ENCODE results near the gene ORAI3. TPM values are rescaled to one million over a fixed set of nuclear protein-coding genes. Genes with fewer than 3 reads are reported as not detected.

ORAI3 gene
- 10 to 100 TPM; 29.3 to 35.4 TPM for total RNA-seq

DNA sequence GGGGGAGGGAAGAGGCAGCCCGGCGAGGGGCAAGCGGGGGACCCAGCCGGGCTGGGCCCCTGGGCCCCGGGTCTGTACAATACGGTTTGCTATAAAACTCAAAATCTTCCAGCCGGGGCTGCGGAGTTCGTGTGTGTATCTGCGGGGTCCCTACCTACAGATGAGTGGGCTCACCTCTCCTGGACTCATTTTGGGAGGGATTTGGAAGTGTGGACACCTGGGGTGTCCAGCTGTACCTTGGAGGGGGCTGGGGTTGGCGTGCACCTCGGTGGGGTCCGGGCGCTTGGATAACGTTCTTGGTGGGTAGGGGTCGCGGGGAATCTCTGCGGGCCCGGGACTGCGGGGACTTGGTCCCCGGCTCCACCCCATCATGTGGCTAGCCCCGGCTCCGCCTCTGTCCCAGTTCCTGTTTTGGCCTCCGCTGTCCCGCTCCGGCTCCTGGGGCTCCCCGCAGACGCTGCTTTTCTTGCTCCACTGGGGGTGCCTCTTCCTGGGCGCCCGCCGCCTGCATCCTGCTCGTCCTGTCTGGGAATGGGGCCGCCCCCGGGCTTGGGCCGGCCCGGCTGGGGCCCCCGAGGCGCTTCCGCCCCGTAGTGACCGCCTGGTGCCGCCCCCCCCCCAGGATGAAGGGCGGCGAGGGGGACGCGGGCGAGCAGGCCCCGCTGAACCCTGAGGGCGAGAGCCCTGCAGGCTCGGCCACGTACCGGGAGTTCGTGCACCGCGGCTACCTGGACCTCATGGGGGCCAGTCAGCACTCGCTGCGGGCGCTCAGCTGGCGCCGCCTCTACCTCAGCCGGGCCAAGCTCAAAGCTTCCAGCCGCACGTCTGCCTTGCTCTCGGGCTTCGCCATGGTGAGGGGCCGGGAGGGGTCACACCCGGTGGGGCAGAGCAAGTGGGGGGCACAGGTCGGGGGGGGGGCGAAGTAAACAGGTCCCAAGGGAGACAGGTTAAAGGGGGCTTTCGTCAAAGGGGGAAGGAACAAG is at the start of gene ORAI3:
Gene ORAI3 (plus strand): TSS at position 402 of the 983 bp plus-strand sequence. CDS start 222 bp downstream, at position 624.

DNA sequence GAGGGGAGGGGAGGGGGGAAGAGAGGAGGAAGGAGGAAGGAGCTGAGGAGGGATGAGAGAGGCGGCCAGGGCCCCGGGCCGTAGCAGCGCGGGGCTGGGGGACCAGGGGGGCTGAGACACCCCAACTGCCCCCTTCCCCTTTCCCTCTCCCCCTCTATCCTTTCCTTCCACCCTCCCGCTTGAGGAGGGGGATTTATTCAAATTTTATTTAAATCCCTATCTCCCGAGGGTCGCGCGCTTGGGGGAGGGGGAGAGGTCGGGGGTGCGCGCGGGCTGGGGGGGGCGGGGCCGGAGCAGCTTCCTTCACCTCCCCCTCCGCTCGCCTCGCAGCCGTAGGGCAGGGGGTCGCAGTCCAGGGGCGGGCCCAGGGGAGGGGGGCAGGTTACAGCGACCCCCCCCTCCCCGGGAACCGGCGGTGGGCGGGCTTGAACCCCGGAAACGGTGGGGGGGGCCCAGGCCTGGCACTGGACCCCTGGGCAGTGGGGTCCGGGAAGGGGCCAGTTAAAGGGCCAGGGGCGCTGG is 25.3 kb upstream of the ORAI3 start, which contains the start of gene FBXL19:
Gene FBXL19 (plus strand): TSS at position 19 of the 522 bp plus-strand sequence. CDS start 2,183 bp downstream, outside the sequence.

DNA sequence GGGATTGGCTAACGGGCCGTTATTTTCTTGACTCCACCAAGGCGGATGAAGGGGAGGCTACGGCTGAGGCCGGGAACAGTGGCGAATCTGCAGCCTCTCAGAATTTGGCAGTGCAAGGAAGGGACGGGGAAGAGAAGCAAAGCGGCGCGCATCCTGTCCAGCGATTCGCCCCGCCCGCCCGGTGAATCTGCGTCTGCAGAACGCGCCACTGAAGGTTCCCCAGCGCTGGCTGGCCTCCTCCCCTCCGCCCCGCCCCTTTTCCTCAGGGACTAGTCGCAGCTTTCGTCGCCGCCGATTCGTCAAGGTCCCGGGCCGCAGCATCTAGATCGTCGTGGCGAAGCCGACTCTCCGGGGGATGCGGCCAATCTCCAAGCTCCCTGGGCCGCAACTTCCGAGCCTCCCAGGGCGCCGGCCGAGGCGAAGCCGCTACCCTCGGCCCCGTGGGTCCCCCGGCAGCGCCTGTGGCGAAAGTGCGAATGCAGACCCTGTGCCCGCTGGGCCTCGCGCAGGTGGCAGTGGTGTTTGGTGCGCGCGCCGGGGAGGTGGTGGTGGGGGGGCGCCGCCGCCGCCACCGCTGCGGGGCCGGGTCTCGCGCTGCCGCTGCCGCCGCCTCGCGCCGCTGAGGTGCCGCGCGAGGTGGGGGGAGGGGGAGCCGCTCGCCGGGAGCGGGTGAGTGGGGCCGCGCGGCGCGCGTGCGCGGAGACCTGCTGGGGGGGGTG is 8.7 kb downstream of the ORAI3 start, which contains the start of gene SETD1A:
Gene SETD1A (plus strand): TSS at position 299 of the 719 bp plus-strand sequence. CDS start 978 bp downstream, outside the sequence.

DNA sequence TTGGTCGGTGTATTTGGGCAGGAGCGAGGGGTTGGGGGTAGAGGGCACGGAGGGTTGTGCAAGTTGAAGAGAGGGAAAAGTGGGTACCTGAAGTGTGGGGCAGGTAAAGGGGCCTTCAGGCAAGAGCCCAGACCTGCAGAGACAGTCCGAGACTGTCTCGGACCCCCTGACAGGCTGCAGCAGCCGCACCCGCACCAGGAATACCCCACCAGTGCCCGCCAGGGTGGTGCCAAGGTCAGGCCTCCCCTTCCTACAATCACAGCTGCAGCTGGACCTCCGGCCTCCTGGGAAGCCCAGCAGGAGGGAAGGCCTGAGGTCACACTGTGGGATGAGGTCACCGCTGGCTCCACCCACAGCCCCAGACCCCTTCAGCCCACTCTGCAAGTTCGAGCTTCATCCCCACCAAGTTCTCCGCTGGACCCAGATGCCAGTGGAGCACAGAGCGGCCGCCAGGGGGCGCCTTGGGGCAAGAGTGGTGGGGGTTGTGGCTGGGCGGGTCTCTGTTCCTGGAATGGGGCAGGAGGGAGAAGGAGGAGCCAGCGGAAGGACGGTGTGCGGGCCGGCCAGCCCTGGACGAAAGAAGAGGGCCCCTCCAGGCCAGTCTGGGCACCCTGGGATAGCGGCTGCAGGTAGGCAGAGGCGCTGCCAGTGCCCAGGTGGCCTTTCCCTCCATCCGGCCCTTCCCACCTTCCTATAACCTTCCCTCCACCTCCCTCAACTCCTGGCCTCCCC is 36.0 kb downstream of the ORAI3 start, which contains the start of gene HSD3B7:
Gene HSD3B7 (plus strand): TSS at position 539 of the 732 bp plus-strand sequence. CDS start 452 bp downstream, outside the sequence.

Small RNA genes within 50 kb of the gene (small RNA-seq; reads per million reads assigned to genes)
- 0 to 0.17 reads per million in 2 donors for gene AC135048.1

Other genes starting within 250 kb of the ORAI3 start
- gene SRCAP, start 249.9 kb upstream of the ORAI3 start, total RNA-seq = 10 to 100 TPM; 17.2 to 20.3 TPM
- 10 to 100 TPM; 21.7 to 27.0 TPM for gene PHKG2, start 200.6 kb upstream of the ORAI3 start, total RNA-seq
- gene CFAP119, start 187.0 kb upstream of the ORAI3 start, total RNA-seq = 1 to 10 TPM; 2.1 to 4.3 TPM
- 10 to 100 TPM; 73.9 to 76.4 TPM for gene RNF40, start 186.7 kb upstream of the ORAI3 start, total RNA-seq
- 10 to 100 TPM; 10.3 to 13.4 TPM for gene ZNF629, start 161.9 kb upstream of the ORAI3 start, total RNA-seq
- 10 to 100 TPM; 12.7 to 25.3 TPM for gene BCL7C, start 55.0 kb upstream of the ORAI3 start, total RNA-seq
- gene CTF1, start 52.5 kb upstream of the ORAI3 start, total RNA-seq = under 1 TPM; 0.34 to 0.67 TPM
- gene FBXL19, start 25.5 kb upstream of the ORAI3 start, total RNA-seq = 10 to 100 TPM; 13.4 to 15.0 TPM
- 1 to 10 TPM; 3.8 to 9.7 TPM for gene SETD1A, start 8.7 kb downstream of the ORAI3 start, total RNA-seq
- gene HSD3B7, start 36.1 kb downstream of the ORAI3 start, total RNA-seq = 10 to 100 TPM; 13.0 to 20.3 TPM
- gene STX1B, start 61.6 kb downstream of the ORAI3 start, total RNA-seq = 1 to 10 TPM in 1 of 2 donors, under 1 TPM in 1; 0.67 to 3.1 TPM
- gene STX4, start 84.5 kb downstream of the ORAI3 start, total RNA-seq = 10 to 100 TPM; 13.0 to 17.2 TPM
- gene ZNF668, start 125.2 kb downstream of the ORAI3 start, total RNA-seq = 10 to 100 TPM in 1 of 2 donors, 1 to 10 TPM in 1; 8.6 to 14.0 TPM
- gene ZNF646, start 125.4 kb downstream of the ORAI3 start, total RNA-seq = 10 to 100 TPM; 14.1 to 17.6 TPM
- gene PRSS53, start 139.9 kb downstream of the ORAI3 start, total RNA-seq = 1 to 10 TPM in 1 of 2 donors, under 1 TPM in 1; 0.67 to 1.0 TPM
- gene VKORC1, start 145.7 kb downstream of the ORAI3 start, total RNA-seq = 10 to 100 TPM; 78.9 to 87.1 TPM
- 10 to 100 TPM; 42.6 to 43.7 TPM for gene BCKDK, start 159.3 kb downstream of the ORAI3 start, total RNA-seq
- 10 to 100 TPM; 25.8 to 31.6 TPM for gene KAT8, start 168.6 kb downstream of the ORAI3 start, total RNA-seq
- under 1 TPM in 1 of 2 donors, not detected in 1; under 0.01 TPM for gene PRSS8, start 186.7 kb downstream of the ORAI3 start, total RNA-seq
- gene PRSS36, start 201.0 kb downstream of the ORAI3 start, total RNA-seq = under 1 TPM; 0.33 to 0.69 TPM
- gene FUS, start 231.1 kb downstream of the ORAI3 start, total RNA-seq = 10 to 100 TPM; 45.4 to 51.0 TPM